Kasumi-1 (cell line): ENCODE results near the gene SBF2.
A peak's percentile ranks its signal among the peaks of the same experiment; 100 is the strongest.

Experiments
- DNase-seq, 2 experiments: peaks; one replicate each; lab custom pipeline; 2025; lab: John Stamatoyannopoulos, UW

SBF2 gene

DNA sequence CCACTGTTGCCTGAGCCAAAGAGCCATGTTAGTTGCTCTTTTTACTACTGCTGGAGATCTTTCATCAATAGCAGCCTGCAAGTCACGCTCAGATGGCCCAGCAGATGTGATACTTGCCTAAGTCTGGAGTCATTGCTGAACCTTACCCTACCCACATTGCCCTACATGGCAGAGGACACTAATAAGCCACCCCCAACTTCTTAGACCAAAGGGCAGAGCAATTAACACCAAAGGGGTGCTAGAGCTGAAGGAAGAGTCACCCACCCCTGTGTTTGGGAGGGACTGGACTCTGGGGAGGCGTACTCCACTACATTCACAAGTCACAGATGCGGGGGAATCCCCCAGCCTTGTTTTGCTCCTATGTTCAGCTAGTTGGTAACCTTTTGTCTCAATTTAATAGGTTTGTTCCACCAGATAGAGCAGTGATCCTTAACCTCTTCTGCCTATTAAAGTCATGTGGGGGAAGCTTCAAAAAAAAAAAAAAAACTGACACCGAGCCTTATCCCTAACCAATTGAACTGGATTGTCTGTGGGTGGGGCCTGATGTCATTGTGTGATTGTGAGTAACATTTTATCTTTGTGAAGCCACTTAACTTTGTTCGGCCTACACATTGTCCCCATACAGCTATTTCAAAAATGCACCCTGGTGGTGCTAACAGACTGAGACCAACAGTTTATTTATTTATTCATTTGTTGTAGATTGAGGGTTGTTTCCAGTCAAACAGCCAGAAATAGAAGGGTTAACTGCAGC is 23.9 kb upstream of the SBF2 start:
- no peak for DNase-seq

DNA sequence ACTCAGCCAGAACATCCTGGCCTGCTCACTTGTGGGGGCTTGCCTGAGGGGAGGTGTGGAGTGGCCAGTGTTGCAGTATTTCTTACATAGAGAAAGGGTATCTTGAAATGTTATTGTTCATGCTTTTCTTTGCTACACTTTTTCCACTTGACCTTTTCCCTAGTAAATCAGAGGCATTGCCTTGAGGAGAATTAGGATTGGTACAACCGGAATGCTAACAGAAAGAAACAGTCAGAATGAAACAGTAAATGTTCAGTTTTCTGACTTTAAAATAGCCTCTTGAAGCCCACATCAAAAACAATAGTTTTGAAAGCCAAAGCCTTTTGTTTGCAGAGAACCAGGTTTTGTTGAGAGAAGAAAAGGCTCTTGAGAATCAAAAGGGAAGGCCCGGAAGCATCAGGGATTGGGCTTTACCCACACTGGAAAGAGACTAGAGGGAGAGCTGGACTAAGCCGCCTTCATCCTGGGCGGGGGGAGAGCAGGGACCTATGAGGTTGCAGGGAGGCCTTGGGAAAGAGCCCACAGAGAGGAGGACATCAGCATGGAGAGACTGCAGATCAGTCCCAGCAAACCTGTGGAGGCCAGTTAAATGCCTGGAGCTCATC is 23.2 kb upstream of the SBF2 start:
- no peak for DNase-seq

DNA sequence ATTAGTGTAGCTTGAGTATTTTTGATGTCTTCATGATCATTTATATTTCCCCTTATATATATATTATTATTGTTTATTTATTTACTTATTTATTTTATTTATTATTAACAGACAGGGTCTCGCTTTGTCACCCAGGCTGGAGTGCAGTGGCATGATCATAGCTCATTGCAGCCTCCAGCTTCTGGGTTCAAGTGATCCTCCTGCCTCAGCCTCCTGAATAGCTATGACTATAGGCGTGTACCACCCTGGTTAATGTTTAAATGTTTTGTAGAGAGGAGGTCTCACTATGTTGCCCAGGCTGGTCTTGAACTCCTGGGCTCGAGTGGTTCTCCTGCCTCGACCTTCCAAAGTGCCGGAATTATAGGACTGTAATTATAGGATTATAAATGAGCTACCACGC is 21.1 kb upstream of the SBF2 start:
- no peak for DNase-seq

DNA sequence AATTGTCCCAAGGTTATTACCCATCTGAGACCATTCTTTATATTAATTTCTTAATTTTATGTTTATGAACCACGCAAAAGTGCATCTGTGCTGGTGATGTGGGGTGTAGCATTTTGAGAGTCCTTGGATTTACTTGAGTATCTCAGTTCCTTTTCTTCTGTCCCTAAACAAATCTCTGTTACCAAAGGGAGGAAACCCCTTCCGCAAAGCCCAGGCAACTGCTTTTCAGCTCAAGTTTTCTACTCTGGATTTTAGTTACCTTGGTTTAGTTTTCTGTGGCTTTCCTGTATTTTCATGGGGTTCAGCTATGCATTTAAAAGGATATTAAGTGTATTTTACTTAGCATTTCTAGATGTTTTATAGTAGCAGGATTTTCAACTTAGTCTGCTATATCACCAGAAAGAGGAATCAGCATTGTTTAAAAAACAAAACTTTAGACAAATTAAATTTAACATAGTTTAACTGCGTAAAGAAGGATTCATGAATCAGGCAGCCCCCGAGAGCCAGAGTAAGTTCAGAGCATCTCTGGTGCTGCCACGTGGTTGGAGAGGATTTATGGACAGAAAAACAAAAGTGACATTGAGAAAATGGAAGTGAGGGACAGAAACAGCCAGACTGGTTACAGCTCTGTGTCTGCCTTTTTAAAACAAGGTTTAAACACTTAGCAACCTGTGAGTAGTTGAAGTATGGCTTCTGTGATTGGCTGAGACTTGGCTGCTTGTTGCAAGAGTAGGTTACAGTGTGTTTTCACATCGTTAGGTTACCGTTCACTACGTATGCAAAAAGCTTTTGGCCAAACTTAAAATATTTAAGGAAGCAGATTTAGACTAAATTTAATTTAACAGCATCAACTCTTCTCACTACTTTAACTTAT is 20.4 kb upstream of the SBF2 start:
- DNase-seq, result peak; percentile 69 to 70

DNA sequence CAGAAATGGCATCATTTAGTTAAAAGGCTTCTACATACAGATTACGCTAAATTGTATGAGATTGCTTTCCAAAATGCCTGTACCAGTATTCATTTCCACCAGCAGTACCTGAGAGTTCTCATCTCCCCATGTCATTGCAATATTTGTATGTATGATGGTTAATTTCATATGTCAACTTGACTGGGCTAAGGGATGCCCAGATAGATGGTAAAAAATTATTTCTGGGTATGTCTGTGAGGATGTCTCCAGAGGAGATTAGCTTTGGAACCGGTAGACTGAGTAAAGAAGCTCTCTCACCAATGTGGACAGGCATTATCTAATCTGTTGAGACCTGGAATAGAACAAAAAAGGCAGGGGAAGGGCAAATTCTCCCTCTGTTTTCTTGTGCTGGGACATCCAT is 17.8 kb upstream of the SBF2 start:
- DNase-seq, result no peak

DNA sequence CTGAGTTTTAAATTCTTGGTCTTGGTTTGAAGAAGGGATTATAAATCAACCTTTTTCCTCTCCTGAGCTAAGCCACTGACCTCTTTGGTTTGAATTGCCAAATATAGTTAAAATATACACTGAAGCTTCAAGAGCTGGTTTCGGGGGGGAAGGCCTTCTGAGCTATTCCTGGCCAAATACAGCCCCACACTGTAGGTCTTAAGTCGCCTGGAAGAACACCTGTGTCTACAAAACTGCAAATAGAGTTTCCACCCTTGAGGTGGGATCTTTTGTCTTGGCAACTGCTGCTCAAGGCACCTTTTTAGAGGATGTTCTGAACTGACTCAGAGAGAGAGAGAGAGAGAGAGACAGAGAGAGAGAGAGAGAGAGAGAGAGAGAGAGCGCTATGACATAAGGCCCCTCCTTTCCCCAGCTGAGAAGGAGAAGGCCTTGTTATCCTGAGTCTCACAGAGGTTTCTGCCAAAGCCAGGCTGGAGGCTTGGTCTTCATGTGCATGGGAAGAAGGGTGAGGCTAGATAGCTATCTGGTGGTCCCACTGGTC is 16.4 kb upstream of the SBF2 start:
- DNase-seq, result no peak

DNA sequence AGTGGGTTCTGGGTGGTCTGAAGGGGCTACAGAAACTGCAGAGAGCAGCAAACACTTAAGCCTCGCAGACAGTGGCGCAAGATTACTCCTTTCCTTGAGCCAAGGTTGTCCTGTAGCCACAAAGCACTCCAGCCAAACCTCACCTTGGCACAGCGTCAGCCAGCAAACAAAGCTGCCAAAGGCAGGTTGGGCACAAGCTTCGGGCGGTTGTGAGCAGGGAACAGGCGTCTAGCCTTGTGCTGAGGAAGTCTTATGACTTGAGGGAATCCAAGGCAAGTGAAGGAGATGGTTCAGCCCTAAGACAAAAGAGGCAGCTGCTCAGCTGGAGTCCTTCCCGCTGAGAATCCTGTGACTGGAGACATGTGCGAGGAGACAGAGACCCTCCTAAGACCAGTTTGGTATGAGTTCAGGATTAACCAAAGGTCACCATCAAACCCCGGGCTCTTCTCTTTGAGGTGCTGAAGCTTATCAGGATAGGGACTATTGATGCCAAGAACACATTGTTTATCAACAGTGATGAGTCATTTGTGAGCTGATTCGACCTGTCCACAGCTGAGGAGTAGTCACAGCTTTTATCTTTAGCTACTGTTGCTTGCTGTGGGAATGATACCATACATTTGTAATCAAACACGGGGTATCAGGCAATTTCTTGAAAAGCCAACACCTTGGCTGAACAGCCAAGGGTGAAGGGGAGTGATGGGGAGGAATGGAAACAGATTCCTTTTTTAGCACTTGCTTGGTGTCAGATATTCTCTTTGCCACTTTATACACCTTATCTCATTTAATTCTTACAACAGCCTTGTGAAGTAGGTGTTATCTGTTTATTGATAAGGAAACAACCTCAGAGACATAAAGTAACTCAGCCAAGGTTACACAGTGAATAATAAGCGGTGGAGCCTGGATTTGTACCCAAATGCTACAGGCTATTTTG is 15.4 kb upstream of the SBF2 start:
- no peak for DNase-seq

DNA sequence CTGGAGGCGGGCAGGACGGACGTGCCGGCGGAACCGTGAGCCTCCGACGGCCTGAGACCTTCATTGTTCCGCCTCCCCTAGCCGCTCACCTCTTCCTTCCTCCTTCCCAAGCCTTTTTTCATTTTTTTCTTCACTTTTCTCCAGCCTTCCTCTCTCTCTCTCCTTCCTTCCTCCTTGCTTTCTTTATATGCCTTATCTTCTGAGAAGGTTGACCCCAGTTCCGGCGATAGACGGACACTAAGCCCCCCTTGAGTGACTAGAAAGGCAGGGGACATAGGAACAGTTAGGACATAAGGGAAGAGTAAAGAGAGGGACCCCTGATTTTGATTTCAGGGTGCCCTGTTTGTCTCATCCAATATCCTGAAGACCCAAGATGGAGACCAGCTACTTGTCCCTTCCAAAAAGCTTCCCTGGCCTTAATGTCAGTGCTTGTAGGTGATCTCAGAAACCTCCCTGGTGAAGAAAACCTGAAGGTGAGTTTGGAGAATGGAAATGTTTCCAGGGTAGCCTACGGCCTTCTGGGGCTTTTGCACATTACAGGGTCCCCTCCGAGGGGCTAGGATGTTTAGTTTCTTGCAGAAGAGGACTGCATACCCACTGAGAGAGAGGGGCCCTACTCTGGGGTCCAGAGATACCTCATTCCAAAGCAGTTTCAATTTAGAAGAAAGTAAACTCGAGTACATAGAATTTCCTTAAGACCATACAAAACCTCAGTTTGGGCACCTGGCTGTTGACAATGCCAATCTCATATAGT is 14.4 kb upstream of the SBF2 start:
- DNase-seq, result no peak

DNA sequence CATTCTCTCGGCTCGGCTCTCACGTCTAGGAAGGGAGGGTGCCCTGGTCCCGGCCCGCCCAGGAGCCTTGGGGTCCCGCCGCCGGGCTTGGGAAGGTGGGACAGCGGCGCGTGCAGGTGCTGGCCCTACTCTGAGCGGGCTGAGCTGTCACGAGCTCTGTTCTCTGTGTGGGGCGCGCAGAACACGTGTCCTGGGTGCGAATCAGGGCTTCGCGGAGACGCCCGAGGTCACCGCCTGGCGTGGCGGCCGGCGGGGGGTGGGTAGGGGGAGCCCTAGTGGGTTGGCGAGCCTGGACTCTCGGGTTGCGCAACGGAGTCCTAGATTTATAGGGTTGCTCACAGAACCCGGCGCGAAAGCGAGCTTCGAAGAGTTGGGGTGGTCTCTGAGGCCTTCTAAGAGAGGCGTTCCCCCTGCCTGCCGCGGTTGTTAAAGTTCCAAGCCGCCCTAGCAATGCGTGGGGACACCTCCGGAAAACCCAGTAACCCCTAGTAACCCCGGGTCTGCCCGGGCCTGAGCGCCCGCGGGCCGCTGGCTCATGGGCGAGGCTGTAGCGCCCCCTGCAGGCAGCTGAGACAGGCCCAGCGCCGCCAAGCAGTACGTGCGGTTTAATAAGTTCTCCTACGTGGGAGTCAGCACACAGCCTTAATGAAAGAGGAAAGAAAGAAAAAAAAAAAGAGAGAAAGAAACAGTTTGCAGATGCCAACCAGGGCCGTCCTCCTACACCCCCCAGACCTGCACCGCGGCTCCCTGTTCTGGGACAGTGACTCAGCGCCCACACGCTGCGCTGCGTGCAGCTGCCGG is 13.6 kb upstream of the SBF2 start:
- peak; percentile 59 to 79 for DNase-seq

DNA sequence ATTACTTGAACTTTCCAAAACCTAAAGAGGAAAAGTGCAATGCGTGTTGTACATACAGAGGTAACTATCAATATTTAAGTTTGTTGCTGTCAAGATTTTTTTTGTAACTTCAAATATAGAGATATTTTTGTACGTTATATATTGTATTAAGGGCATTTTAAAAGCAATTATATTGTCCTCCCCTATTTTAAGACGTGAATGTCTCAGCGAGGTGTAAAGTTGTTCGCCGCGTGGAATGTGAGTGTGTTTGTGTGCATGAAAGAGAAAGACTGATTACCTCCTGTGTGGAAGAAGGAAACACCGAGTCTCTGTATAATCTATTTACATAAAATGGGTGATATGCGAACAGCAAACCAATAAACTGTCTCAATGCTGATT is 13.0 kb upstream of the SBF2 start:
- peak; percentile 12 to 48 for DNase-seq

DNA sequence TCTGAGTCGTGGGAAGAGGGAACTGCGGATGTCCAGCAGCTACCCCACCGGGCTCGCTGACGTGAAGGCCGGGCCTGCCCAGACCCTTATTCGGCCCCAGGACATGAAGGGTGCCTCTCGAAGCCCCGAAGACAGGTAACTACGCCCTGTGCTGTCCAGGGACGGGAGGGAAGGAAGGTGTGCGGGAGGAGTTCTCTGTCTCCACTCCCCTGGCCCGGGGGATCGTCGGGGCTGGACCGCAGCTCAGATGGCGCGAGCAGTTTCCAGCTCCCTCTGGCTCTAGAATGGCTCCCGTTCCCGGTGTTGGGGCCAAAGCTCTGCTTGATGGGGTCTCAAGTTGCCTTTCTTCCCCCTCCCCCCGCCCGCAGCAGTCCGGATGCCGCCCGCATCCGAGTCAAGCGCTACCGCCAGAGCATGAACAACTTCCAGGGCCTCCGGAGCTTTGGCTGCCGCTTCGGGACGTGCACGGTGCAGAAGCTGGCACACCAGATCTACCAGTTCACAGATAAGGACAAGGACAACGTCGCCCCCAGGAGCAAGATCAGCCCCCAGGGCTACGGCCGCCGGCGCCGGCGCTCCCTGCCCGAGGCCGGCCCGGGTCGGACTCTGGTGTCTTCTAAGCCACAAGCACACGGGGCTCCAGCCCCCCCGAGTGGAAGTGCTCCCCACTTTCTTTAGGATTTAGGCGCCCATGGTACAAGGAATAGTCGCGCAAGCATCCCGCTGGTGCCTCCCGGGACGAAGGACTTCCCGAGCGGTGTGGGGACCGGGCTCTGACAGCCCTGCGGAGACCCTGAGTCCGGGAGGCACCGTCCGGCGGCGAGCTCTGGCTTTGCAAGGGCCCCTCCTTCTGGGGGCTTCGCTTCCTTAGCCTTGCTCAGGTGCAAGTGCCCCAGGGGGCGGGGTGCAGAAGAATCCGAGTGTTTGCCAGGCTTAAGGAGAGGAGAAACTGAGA is 12.2 kb upstream of the SBF2 start:
- DNase-seq, result peak in 1 of 2 experiments; percentile 9

DNA sequence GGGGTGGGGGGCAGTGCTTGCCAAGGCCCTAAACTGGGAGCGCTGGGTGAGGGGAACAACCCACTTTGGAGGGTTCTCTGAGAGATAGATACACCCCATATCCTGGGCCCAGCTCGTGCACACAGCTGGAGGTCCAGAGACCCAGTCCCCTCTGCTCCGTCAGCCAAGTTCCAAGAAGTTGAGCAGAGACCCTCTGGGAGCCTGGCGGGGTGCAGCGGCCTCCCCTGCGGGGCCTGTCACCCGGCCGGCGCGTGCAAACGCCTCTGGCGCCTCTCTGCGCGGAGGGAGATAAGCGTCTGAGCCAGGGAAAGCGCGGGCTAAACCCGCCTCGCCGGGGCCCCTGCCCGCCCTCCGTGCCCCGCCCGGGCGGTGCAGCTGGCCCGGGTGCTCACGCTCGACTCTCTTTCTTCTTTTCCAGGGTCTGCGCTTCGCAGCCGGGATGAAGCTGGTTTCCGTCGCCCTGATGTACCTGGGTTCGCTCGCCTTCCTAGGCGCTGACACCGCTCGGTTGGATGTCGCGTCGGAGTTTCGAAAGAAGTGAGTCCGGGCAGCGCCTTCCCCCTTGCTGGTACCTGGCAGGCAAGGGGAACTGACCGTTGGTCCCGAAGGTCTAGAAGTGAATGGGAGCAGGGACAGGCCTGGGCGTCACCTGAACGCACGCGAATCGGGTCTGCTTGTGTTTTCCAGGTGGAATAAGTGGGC is 11.4 kb upstream of the SBF2 start:
- peak; percentile 27 to 41 for DNase-seq

DNA sequence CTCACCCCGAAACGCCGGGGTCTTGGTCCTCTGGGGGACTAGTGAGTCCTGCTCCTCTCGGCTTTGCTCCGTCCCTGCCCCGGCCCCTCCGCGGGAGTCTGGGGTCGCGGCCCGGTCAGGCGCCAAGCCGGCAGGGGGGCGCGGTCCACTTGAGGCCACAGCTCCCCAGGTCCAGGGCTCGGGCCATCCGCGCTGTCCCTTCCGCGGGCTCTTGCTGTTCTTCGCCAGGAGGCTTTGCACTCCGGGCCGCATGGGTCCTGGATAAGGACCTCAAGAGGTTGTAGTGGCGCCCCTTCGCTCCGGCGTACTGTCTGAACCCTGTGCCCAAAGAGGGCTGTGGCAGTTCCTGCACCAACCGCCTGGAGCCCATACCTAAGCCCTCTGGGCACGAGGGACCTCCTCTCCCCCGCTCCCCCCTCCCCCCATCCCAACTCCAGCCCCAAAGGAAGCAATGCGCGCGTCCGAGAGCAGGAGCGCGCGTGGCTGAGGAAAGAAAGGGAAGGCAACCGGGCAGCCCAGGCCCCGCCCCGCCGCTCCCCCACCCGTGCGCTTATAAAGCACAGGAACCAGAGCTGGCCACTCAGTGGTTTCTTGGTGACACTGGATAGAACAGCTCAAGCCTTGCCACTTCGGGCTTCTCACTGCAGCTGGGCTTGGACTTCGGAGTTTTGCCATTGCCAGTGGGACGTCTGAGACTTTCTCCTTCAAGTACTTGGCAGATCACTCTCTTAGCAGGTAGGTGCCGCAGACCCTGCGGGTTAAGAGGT is 10.7 kb upstream of the SBF2 start, which contains the start of gene ADM:
Gene ADM (plus strand): TSS at position 579 of the 767 bp plus-strand sequence. CDS start 628 bp downstream, outside the sequence.
- DNase-seq, result peak; percentile 48 to 57

DNA sequence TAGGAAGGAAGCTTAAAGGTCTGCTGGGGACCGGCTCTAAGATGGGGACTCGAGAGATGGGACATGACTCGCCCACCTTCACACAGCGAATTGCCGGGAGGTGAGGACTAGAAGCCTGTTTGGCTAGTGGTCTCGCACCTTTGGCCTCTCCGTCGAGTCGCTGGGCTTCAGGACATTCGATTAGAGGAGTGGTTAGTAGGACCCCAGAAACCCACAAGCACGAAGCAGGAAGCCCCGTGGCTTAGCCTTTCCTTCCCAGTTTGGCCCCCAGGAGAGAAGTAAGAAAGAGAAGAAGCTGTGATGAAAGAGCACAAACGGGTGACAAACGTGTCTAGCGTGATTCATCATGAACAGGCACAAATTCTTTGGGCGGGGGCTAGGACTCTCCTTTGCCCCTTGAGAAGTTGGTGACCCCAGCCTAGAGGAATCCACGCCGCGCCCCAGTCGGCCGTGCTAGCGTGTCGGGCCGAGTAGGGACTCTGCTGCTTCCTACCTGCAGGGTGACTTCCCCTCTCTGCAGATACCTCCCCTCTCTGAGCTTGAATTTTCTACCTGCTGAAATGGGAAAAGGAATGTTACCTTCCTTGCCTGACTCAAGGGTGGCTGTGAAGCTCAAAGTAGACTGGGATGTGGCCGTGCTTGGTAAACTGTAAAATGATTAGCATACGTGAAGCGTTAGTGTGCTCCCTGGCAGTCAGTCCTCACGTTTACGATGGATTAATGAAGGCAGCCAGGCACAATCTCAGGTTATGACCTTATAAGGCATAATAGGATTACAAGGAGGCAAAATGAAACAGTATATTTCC is 9.7 kb upstream of the SBF2 start:
- peak; percentile 23 to 47 for DNase-seq

DNA sequence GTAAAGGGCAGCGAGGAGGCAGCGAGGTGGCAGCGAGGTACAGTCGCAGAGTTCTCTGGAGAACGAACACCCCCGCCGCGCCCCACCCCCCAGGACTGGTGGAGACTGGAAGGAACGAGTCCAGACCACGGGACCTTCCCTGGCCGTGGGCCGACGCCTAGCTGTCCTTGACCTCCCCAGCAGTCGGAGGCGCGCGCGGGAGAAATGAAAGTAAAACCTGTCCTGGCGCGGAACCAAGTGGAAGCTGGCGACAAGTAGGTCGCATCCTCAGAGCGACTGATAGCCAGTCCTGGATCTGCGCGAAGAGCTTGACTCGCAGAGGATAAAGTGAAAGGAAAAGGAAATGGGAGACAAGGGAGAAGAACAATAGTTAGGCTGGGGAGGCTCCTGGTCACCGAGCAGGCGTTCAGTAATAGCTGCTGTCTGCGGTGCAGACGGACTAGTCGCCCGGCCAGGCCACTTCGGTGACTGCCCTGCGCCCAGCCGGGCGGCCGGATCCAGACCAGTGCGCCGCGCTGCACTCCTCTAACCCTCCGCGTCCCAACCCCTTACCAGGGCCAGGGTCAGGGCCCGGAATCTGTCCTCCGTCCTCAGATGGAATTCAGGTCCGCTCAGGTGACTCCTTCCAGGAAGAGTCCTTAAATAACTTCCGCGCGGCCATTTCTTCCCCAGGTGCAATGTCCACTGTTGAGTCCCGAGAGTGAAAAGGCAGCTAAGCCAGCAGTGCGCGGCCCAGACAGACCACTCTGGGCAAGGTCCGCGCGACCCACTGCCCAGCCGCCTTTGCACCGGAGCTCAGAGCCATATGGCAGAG is 8.9 kb upstream of the SBF2 start:
- DNase-seq, result peak in 1 of 2 experiments; percentile 11
